ENCODE measurements around the gene ZDHHC20. TPM values are rescaled to one million over a fixed set of nuclear protein-coding genes. Genes with fewer than 3 reads are reported as not detected.

The ZDHHC20 gene
- total RNA-seq, 1 donor from 2014 or later, result 71.0 TPM

- H3K4me1 ChIP-seq (ENCODE audit: control insufficient read depth in 3 of 3, insufficient read depth in 3 of 3, low read length in 3 of 3), result no peaks in the 10 kb centered on the region
- no peak overlapping the region for H3K4me3 ChIP-seq (ENCODE audit: low read length in 3 of 3)
- no peak overlapping the region for H3K27ac ChIP-seq (ENCODE audit: low read depth, low read length)
- H3K9ac ChIP-seq (ENCODE audit: low read depth in 1 of 3, low read length in 3 of 3), result no peak overlapping the region
- H3K27me3 ChIP-seq (ENCODE audit: control insufficient read depth in 3 of 3, insufficient read depth in 3 of 3, low read length in 3 of 3), result no peaks in the 10 kb centered on the region
- no peaks in the 10 kb centered on the region for H3K9me3 ChIP-seq (ENCODE audit: control insufficient read depth in 3 of 3, low read length in 3 of 3)
- H3K36me3 ChIP-seq (ENCODE audit: control insufficient read depth in 3 of 3, insufficient read depth in 3 of 3, low read length in 3 of 3), result peaks cover 0 to 3% (median 0%) of the 10 kb centered on the region in 3 donors
Observed at GRCh38 chr13:21333186-21333585, 125.9 kb downstream of the ZDHHC20 start.

GRCh38 chr13:21330126-21330861 lies 128.8 kb downstream of the ZDHHC20 start:
- Histone ChIP-seq H3K4me1 (ENCODE audit: control insufficient read depth in 3 of 3, insufficient read depth in 3 of 3, low read length in 3 of 3) (peaks cover 0 to 4% (median 4%) of the 10 kb centered on the region in 3 donors), H3K27ac (ENCODE audit: low read depth, low read length) (no peak overlapping the region), H3K9ac (ENCODE audit: low read depth in 1 of 3, low read length in 3 of 3) (no peak overlapping the region), H3K4me3 (ENCODE audit: low read length in 3 of 3) (no peak overlapping the region), H3K27me3 (ENCODE audit: control insufficient read depth in 3 of 3, insufficient read depth in 3 of 3, low read length in 3 of 3) (peaks cover 0 to 6% (median 0%) of the 10 kb centered on the region in 3 donors), H3K9me3 (ENCODE audit: control insufficient read depth in 3 of 3, low read length in 3 of 3) (no peaks in the 10 kb centered on the region), H3K36me3 (ENCODE audit: control insufficient read depth in 3 of 3, insufficient read depth in 3 of 3, low read length in 3 of 3) (peaks cover 0 to 3% (median 0%) of the 10 kb centered on the region in 3 donors)

GRCh38 chr13:21328836-21329477 lies 130.1 kb downstream of the ZDHHC20 start:
- peaks cover 0 to 6% (median 0%) of the 10 kb centered on the region in 3 donors for H3K27me3 ChIP-seq (ENCODE audit: control insufficient read depth in 3 of 3, insufficient read depth in 3 of 3, low read length in 3 of 3)
- H3K4me1 ChIP-seq (ENCODE audit: control insufficient read depth in 3 of 3, insufficient read depth in 3 of 3, low read length in 3 of 3), result peaks cover 0 to 4% (median 4%) of the 10 kb centered on the region in 3 donors
- no peak overlapping the region for H3K9ac ChIP-seq (ENCODE audit: low read depth in 1 of 3, low read length in 3 of 3)
- H3K4me3 ChIP-seq (ENCODE audit: low read length in 3 of 3), result no peak overlapping the region
- no peak overlapping the region for H3K27ac ChIP-seq (ENCODE audit: low read depth, low read length)
- no peaks in the 10 kb centered on the region for H3K9me3 ChIP-seq (ENCODE audit: control insufficient read depth in 3 of 3, low read length in 3 of 3)
- H3K36me3 ChIP-seq (ENCODE audit: control insufficient read depth in 3 of 3, insufficient read depth in 3 of 3, low read length in 3 of 3), result peaks cover 0 to 3% (median 0%) of the 10 kb centered on the region in 3 donors

GRCh38 chr13:21328201-21328600 lies 130.9 kb downstream of the ZDHHC20 start:
- Histone ChIP-seq H3K9me3 (ENCODE audit: control insufficient read depth in 3 of 3, low read length in 3 of 3) (no peaks in the 10 kb centered on the region), H3K4me1 (ENCODE audit: control insufficient read depth in 3 of 3, insufficient read depth in 3 of 3, low read length in 3 of 3) (peaks cover 0 to 4% (median 4%) of the 10 kb centered on the region in 3 donors), H3K27ac (ENCODE audit: low read depth, low read length) (no peak overlapping the region), H3K4me3 (ENCODE audit: low read length in 3 of 3) (no peak overlapping the region), H3K36me3 (ENCODE audit: control insufficient read depth in 3 of 3, insufficient read depth in 3 of 3, low read length in 3 of 3) (peaks cover 0 to 3% (median 0%) of the 10 kb centered on the region in 3 donors), H3K27me3 (ENCODE audit: control insufficient read depth in 3 of 3, insufficient read depth in 3 of 3, low read length in 3 of 3) (peaks cover 0 to 6% (median 0%) of the 10 kb centered on the region in 3 donors), H3K9ac (ENCODE audit: low read depth in 1 of 3, low read length in 3 of 3) (no peak overlapping the region)

GRCh38 chr13:21326155-21327031 lies 132.7 kb downstream of the ZDHHC20 start:
- Histone ChIP-seq H3K27ac (ENCODE audit: low read depth, low read length) (no peak overlapping the region), H3K36me3 (ENCODE audit: control insufficient read depth in 3 of 3, insufficient read depth in 3 of 3, low read length in 3 of 3) (peaks cover 0 to 3% (median 0%) of the 10 kb centered on the region in 3 donors)

GRCh38 chr13:21324803-21325202 lies 134.3 kb downstream of the ZDHHC20 start:
- peaks cover 0 to 6% (median 0%) of the 10 kb centered on the region in 3 donors for H3K27me3 ChIP-seq (ENCODE audit: control insufficient read depth in 3 of 3, insufficient read depth in 3 of 3, low read length in 3 of 3)
- H3K9ac ChIP-seq (ENCODE audit: low read depth in 1 of 3, low read length in 3 of 3), result no peak overlapping the region
- H3K27ac ChIP-seq (ENCODE audit: low read depth, low read length), result no peak overlapping the region
- H3K36me3 ChIP-seq (ENCODE audit: control insufficient read depth in 3 of 3, insufficient read depth in 3 of 3, low read length in 3 of 3), result no peaks in the 10 kb centered on the region
- peaks cover 0 to 4% (median 4%) of the 10 kb centered on the region in 3 donors for H3K4me1 ChIP-seq (ENCODE audit: control insufficient read depth in 3 of 3, insufficient read depth in 3 of 3, low read length in 3 of 3)
- no peak overlapping the region for H3K4me3 ChIP-seq (ENCODE audit: low read length in 3 of 3)
- H3K9me3 ChIP-seq (ENCODE audit: control insufficient read depth in 3 of 3, low read length in 3 of 3), result no peaks in the 10 kb centered on the region

More at GRCh38 chr13:21326155-21327031, 132.7 kb downstream of the ZDHHC20 start:
- Histone ChIP-seq H3K4me1 (ENCODE audit: control insufficient read depth in 3 of 3, insufficient read depth in 3 of 3, low read length in 3 of 3) (peaks cover 0 to 4% (median 4%) of the 10 kb centered on the region in 3 donors), H3K9ac (ENCODE audit: low read depth in 1 of 3, low read length in 3 of 3) (peak overlapping the region in 2 of 3 donors; percentile 15 to 62), H3K27me3 (ENCODE audit: control insufficient read depth in 3 of 3, insufficient read depth in 3 of 3, low read length in 3 of 3) (peaks cover 0 to 6% (median 0%) of the 10 kb centered on the region in 3 donors), H3K9me3 (ENCODE audit: control insufficient read depth in 3 of 3, low read length in 3 of 3) (no peaks in the 10 kb centered on the region), H3K4me3 (ENCODE audit: low read length in 3 of 3) (peak overlapping the region; percentile 43 to 63 (median 54))

GRCh38 chr13:21322988-21323387 lies 136.1 kb downstream of the ZDHHC20 start:
- Histone ChIP-seq H3K27ac (ENCODE audit: low read depth, low read length) (no peak overlapping the region), H3K4me3 (ENCODE audit: low read length in 3 of 3) (no peak overlapping the region), H3K36me3 (ENCODE audit: control insufficient read depth in 3 of 3, insufficient read depth in 3 of 3, low read length in 3 of 3) (no peaks in the 10 kb centered on the region), H3K4me1 (ENCODE audit: control insufficient read depth in 3 of 3, insufficient read depth in 3 of 3, low read length in 3 of 3) (peaks cover 0 to 4% (median 4%) of the 10 kb centered on the region in 3 donors), H3K9me3 (ENCODE audit: control insufficient read depth in 3 of 3, low read length in 3 of 3) (no peaks in the 10 kb centered on the region), H3K27me3 (ENCODE audit: control insufficient read depth in 3 of 3, insufficient read depth in 3 of 3, low read length in 3 of 3) (peaks cover 0 to 6% (median 0%) of the 10 kb centered on the region in 3 donors), H3K9ac (ENCODE audit: low read depth in 1 of 3, low read length in 3 of 3) (no peak overlapping the region)

Small RNAs within 50 kb of the gene (small RNA-seq; reads per million reads assigned to genes)
- gene RNA5SP25, result not detected

Other genes starting within 250 kb of the ZDHHC20 start
- gene MICU2, start 144.9 kb upstream of the ZDHHC20 start, total RNA-seq, result 34.4 TPM
- 3.7 TPM for gene FGF9, start 211.8 kb upstream of the ZDHHC20 start, total RNA-seq